Measurements from ENCODE around the gene KDM2A. TPM values are rescaled to one million over a fixed set of nuclear protein-coding genes. Genes with fewer than 3 reads are reported as not detected.

Gene KDM2A
- total RNA-seq, 1 experiment from 2014 or later, result 50.4 TPM

GRCh38 chr11:67298786-67299185 lies 179.7 kb downstream of the KDM2A start:
- H3K27me3 ChIP-seq (ENCODE audit: insufficient read depth, low read length), result no peaks in the 10 kb centered on the region
- ChIA-PET POLR2A (no interaction called here), CTCF (no interaction called here), RAD21 (ENCODE audit: low non-redundant PET in 1 of 2, low total read pairs in 2 of 2, uncharacterized antibody in 2 of 2, unreplicated experiment in 2 of 2) (interaction anchor here in 1 of 2 experiments (0.6 kb wide), 1 partner anchor 83 kb away, joined by 4 read pairs; no protein-coding TSS in a partner anchor)
- no peaks in the 10 kb centered on the region for H3K9me2 ChIP-seq (ENCODE audit: insufficient read depth)
- peaks cover 0 to 17% of the 10 kb centered on the region in 2 experiments; a peak in 1 of 4 replicates for H3K9me3 ChIP-seq (ENCODE audit: control insufficient read depth in 1 of 2, insufficient read depth in 1 of 2, low read depth in 1 of 2, low read length in 2 of 2)
- H4K20me1 ChIP-seq (ENCODE audit: insufficient read depth), result no peaks in the 10 kb centered on the region
- H3K36me3 ChIP-seq (ENCODE audit: control insufficient read depth in 1 of 2, insufficient read depth in 2 of 2, low read length in 2 of 2), result peaks cover 3 to 22% of the 10 kb centered on the region in 2 experiments; a peak in 2 of 4 replicates
- BruUV-seq (replicated peaks), result no TSS peak
- no peak overlapping the region for H3K4me3 ChIP-seq (replicated peaks in 1 of 2; ENCODE audit: low read depth in 1 of 2, low read length in 2 of 2)
- no peak overlapping the region for H2AFZ ChIP-seq (ENCODE audit: low read depth, low read length, poor library complexity, severe bottlenecking)
- ATAC-seq, result no peak
- DNase-seq (ENCODE audit: low read depth, low spot score), result no peak
- no peak overlapping the region for H3K27ac ChIP-seq (ENCODE audit: low read depth, low read length)
- H3K9ac ChIP-seq (ENCODE audit: low read length), result no peak overlapping the region
- intact Hi-C loops (cut with micrococcal nuclease), result no loop called here
- TF ChIP-seq EZH2 (IDR thresholded peaks at IDR 0.05) (no peak), EGR1 (IDR thresholded peaks at IDR 0.05; ENCODE audit: low read depth) (no peak), CBX3 (IDR thresholded peaks at IDR 0.05; ENCODE audit: low read depth) (no peak), ZNF274 (IDR thresholded peaks at IDR 0.05; ENCODE audit: low read depth, low read length) (no peak), FOSL1 (IDR thresholded peaks at IDR 0.05; ENCODE audit: low read depth) (no peak), TCF7L2 (IDR thresholded peaks at IDR 0.05; ENCODE audit: borderline replicate concordance, extremely low read depth, insufficient read depth, insufficient read length) (no peak), REST (IDR thresholded peaks at IDR 0.05; ENCODE audit: low read depth) (no peak), ZBTB33 (IDR thresholded peaks at IDR 0.05; ENCODE audit: extremely low read depth, insufficient replicate concordance, low read length) (no peak), MAX (IDR thresholded peaks at IDR 0.05) (no peak), SP1 (IDR thresholded peaks at IDR 0.05; ENCODE audit: low read depth) (no peak), JUND (IDR thresholded peaks at IDR 0.05) (no peak), POLR2A (IDR thresholded peaks at IDR 0.05; ENCODE audit: borderline replicate concordance, extremely low read depth, insufficient read depth, insufficient read length) (no peak), EZH2phosphoT487 (IDR thresholded peaks at IDR 0.05; ENCODE audit: borderline replicate concordance) (no peak), RAD21 (IDR thresholded peaks at IDR 0.05; ENCODE audit: low read depth) (no peak), ELF1 (IDR thresholded peaks at IDR 0.05; ENCODE audit: borderline replicate concordance, low read depth) (no peak), SRF (IDR thresholded peaks at IDR 0.05; ENCODE audit: low read depth) (no peak)
- H3K79me2 ChIP-seq (ENCODE audit: insufficient read depth, low read length), result peaks cover 13% of the 10 kb centered on the region; the same call in 1 of the 2 replicates
- H3K4me2 ChIP-seq (ENCODE audit: low read length), result no peak overlapping the region
- H3K4me1 ChIP-seq (ENCODE audit: control insufficient read depth in 1 of 2, insufficient read depth in 2 of 2, low read length in 2 of 2), result peaks cover 9 to 13% of the 10 kb centered on the region in 2 experiments

All from HCT116 (cell line).